GM19397 (cell line): ENCODE data around the gene DDR1.

Source experiments
- ATAC-seq: cut with Tn5 transposase; IDR thresholded peaks from one replicate; pipeline ENCODE4 v1.9.1; 2021; ENCODE audit warnings: mild to moderate bottlenecking, moderate library complexity; ENCODE audit not compliant: unreplicated experiment

The DDR1 gene

GRCh38 chr6:30942338-30943060 lies 58.2 kb downstream of the DDR1 start:
- no peak for ATAC-seq

DNA sequence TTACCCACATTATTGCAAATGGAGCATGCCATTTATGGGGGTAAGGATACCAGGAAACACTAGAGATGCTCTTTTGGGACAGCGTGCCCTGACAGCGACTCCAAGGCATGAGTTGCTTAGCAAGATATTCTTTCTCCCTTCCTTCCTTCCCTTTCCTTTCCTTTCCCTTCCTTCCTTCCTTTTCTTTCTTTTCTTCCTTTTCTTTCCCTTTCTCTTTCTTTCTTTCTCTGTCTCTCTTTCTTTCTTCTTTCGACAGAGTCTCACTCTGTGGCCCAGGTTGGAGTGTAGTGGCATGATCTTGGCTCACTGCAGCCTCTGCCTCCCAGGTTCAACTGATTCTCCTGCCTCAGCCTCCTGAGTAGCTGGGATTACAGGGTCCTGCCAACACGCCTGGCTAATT lies 59.7 kb downstream of the DDR1 start:
- ATAC-seq: no peak

DNA sequence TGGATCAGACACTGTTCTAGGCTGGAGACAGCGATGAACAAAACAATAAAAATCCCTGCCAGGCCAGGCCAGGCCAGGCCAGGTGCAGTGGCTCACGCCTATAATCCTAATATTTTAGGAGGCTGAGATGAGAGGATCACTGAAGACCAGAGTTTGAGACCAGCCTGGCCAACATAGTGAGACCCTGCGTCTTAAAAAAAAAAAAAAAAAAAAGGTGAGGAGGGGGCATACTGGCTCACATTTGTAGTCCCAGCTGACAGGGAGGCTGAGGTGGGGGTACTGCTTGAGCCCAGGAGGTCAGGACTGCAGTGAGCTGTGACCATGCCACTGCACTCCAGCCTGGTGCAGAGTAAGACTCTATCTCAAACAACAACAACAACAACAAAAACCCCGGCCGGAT lies 61.0 kb downstream of the DDR1 start:
- ATAC-seq: no peak

DNA sequence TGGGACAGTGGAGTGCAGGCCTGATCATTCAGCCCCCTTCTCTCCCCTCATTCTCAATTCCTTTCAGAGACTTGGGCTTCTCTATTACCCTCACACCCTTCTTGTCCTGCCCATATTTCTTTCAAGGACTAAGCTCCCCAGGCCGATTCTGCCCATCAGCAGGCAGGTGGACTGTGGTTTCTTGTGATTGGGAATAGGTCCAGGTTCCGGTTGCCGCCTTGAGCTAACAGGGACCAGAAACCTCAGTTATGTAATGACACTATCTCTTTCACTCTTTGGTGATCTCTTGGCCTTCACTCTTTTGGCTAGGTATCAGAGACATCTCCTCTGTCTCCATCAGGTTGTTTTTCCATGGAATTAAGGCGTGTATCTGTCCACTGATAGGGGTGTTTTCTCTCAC lies 62.9 kb downstream of the DDR1 start:
- ATAC-seq: no peak

DNA sequence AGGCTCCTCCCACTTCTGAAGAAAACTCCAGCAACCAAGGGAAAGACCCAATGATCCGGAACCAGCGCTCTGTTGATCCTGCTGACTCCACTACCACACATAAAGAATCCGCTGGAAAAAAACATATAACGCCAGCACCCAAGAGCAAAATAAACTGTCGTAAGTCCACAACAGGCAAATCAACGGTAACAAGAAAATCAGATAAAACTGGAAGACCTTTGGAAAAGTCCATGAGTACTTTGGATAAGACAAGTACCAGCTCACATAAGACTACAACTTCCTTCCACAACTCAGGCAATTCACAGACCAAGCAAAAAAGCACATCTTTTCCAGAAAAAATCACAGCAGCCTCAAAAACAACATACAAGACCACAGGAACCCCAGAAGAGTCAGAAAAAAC lies 64.5 kb downstream of the DDR1 start:
- no peak for ATAC-seq
